NCI-H187 (cell line): ENCODE measurements around the gene HDAC4.

ENCODE experiments used
- DNase-seq, 2 experiments: peaks; one replicate each; lab custom pipeline; 2025; lab: John Stamatoyannopoulos, UW

Gene HDAC4

GRCh38 chr2:239308661-239309397 lies 92.0 kb downstream of the HDAC4 start:
- no peak for DNase-seq

- no peak for DNase-seq
Observed at GRCh38 chr2:239307921-239308613, 92.8 kb downstream of the HDAC4 start.

GRCh38 chr2:239307221-239307569 lies 93.6 kb downstream of the HDAC4 start:
- DNase-seq = no peak

- DNase-seq = no peak
Observed at GRCh38 chr2:239306274-239307220, 94.3 kb downstream of the HDAC4 start.

- DNase-seq = no peak
Observed at GRCh38 chr2:239305771-239306170, 95.0 kb downstream of the HDAC4 start.

GRCh38 chr2:239305222-239305575 lies 95.6 kb downstream of the HDAC4 start:
- no peak for DNase-seq

GRCh38 chr2:239304533-239305221 lies 96.1 kb downstream of the HDAC4 start:
- DNase-seq = no peak

- no peak for DNase-seq
Observed at GRCh38 chr2:239303711-239304532, 96.9 kb downstream of the HDAC4 start.

- no peak for DNase-seq
Observed at GRCh38 chr2:239302808-239303557, 97.8 kb downstream of the HDAC4 start.

GRCh38 chr2:239302083-239302807 lies 98.6 kb downstream of the HDAC4 start:
- DNase-seq = no peak

- no peak for DNase-seq
Observed at GRCh38 chr2:239300871-239301735, 99.7 kb downstream of the HDAC4 start.

- no peak for DNase-seq
Observed at GRCh38 chr2:239300242-239300641, 100.6 kb downstream of the HDAC4 start.

- no peak for DNase-seq
Observed at GRCh38 chr2:239299218-239299939, 101.4 kb downstream of the HDAC4 start.

- no peak for DNase-seq
Observed at GRCh38 chr2:239298116-239298804, 102.6 kb downstream of the HDAC4 start.

- no peak for DNase-seq
Observed at GRCh38 chr2:239297142-239298004, 103.4 kb downstream of the HDAC4 start.
